Heart left ventricle (tissue), 16 donors: Measurements from ENCODE around the gene CLDN6. TPM values are rescaled to one million over a fixed set of nuclear protein-coding genes. Genes with fewer than 3 reads are reported as not detected.

Experiments used
- ATAC-seq, 4 donors: fragments of 200-7000 bp; cut with Tn5 transposase; one replicate each; pipeline ENCODE4 v1.9.1; 2020 to 2022; ENCODE audit warnings: moderate library complexity in 4 of 4, mild to moderate bottlenecking in 3 of 4, moderate number of reproducible peaks in 1 of 4
- DNase-seq, 5 donors: peaks; one replicate each; pipeline ENCODE4 v3.0.0-alpha.2; 2020
- H3K27ac ChIP-seq, 12 donors: fragments of 200-600 bp; sonication (generic) in 4 of 12; one replicate each; pipeline versions ENCODE4 v1.5.0 to v1.8.0; 2016 to 2022; ENCODE audit warnings: mild to moderate bottlenecking in 2 of 12
- H3K27me3 ChIP-seq, 9 donors: fragments of 200-600 bp; sonication (generic) in 2 of 9; one replicate each; pipeline versions ENCODE4 v1.5.1 to v1.8.0; 2016 to 2022; ENCODE audit warnings: mild to moderate bottlenecking in 3 of 9
- H3K36me3 ChIP-seq, 9 donors: fragments of 200-600 bp; sonication (generic) in 2 of 9; one replicate each; pipeline versions ENCODE4 v1.5.0 to v1.8.0; 2018 to 2022; ENCODE audit warnings: mild to moderate bottlenecking in 2 of 9
- H3K4me1 ChIP-seq, 12 donors: fragments of 200-600 bp; sonication (generic) in 4 of 12; one replicate each; pipeline versions ENCODE4 v1.5.0 to v1.8.0; 2016 to 2022; ENCODE audit warnings: mild to moderate bottlenecking in 3 of 12
- H3K4me3 ChIP-seq, 12 donors: fragments of 200-600 bp; sonication (generic) in 4 of 12; one replicate each; pipeline versions ENCODE4 v1.5.0 to v1.8.0; 2017 to 2022; ENCODE audit warnings: mild to moderate bottlenecking in 9 of 12, moderate library complexity in 4 of 12
- H3K9me3 ChIP-seq, 12 donors: fragments of 200-600 bp; sonication (generic) in 4 of 12; one replicate each; pipeline versions ENCODE4 v1.5.0 to v1.8.0; 2016 to 2022; ENCODE audit warnings: mild to moderate bottlenecking in 1 of 12
- POLR2A ChIP-seq, 2 donors: fragments of 450-650 bp; IDR thresholded peaks; one replicate each; pipeline ENCODE4 v1.6.1; 2017; ENCODE audit warnings: antibody characterized with exemption in 2 of 2, mild to moderate bottlenecking in 2 of 2, moderate library complexity in 2 of 2
- WGBS, 4 donors: extraction: QIAGEN DNeasy Blood & Tissue Kit in 2 of 4; methylation state at CpG; one replicate each; pipeline versions ENCODE4 v1.1.5 to v1.1.7; 2013 to 2018; 5-methylcytosine and 5-hydroxymethylcytosine counted together
- intact Hi-C, 10 donors: fragments of 100-400 bp; cut with DNase I; formaldehyde crosslinking; loops; one replicate each; pipeline versions ENCODE4 v1.11.1 to v1.14.2; 2022
- polyA plus RNA-seq, 2 donors: library from polyadenylated mRNA; stranded (reverse); fragments of 200-250 nt; gene quantifications; one replicate each; pipeline ENCODE4 v1.2.3, GENCODE V29; 2013
- total RNA-seq, 9 donors: library from RNA; depleted of rRNA in 2 of 9; stranded (reverse); fragments of >200 nt in 2 of 9; fragmentation: NEBNext Ultra II Directional in 3 of 9; extraction: Animal tissue kit (Norgen Biotek cat#: 25700) in 3 of 9; gene quantifications; one replicate each; pipeline versions ENCODE4 v1.1.0 to v1.2.4, GENCODE V29; 2016 to 2023
- TF ChIP-seq, protein P1 (sequence below), 12 donors: fragments of 200-600 bp; sonication (generic) in 4 of 12; IDR thresholded peaks; one replicate each; pipeline versions ENCODE4 v1.5.0 to v1.8.0; 2018 to 2022; ENCODE audit warnings: antibody characterized with exemption in 12 of 12, mild to moderate bottlenecking in 5 of 12
- donor health status: ischemic (EF 13 %, LVEDD 7.1; RV severe dilation, severe dysfunction).
- donor health status: healthy with polysubstance abuse.
- donor health status: DM: no; HTN: yes; CAD: no.
- donor health status: DM: no; HTN: no; CAD: no.
- donor health status: ischemic (EF 25% LVEDD 6.9; RV normal size, moderate dysfunction).
- donor health status: ischemic (EF 25% LVEDD 5.7; RV mildly dilated, moderate dysfunction).
- donor health status: healthy.
- donor health status: DM: yes; HTN: yes; CAD: no.
- donor health status: ischemic (EF 35%, LVEDD 5.7; RV mildly dilated, moderate dysfunction).
- donor health status: nonischemic (EF 11% LVEDD 7.7; RV severe dilation, severe dysfunction).
- donor health status: DM: yes; HTN: yes; CAD: no.
- donor health status: PGD.
- donor health status: ischemic (EF 29% LVEDD 5.4; RV normal size, mild dysfunction).
- donor health status: nonischemic (EF 23%, LVEDD 6.1; RV moderate dilation, normal function).

Gene CLDN6
- total and polyA plus RNA-seq, 11 donors, result 0.04 TPM; not detected in 10

DNA sequence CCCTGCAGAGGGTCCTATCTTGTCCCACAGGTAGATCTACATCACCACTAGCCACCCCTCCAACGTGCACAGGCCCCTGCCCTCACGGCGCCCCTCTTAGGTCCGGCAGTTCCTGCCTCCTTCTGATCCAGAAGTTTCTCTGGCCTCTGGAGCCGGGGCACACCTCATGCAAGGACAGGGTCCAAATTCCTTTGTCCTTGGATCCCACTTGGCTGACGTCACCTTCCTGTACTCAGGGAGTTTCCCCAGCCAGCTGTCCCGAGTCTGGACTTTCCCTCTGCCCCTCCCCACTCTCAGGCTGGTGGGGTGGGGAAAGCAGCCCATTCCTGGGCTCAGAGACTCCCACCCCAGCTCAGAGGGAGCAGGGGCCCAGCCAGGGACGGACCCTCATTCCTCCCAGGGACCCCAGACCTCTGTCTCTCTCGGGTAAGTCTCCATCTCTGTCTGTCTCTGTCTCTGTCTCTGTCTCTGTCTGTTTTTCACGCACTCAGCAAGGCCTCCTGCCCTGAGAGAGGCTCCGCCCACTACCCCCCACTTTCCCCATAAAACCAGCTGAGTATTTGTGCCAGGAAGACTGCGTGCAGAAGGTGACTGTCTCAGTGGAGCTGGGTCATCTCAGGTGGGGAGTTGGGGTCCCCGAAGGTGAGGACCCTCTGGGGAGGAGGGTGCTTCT lies 47.2 kb upstream of the CLDN6 start, which contains the start of gene IL32:
Gene IL32 (plus strand): TSS at position 572 of the 673 bp plus-strand sequence. CDS start 172 bp downstream, outside the sequence.
- ATAC-seq, result peak; percentile 82 to 94 (median 86)
- Histone ChIP-seq H3K27ac (peak within 1 kb of the TSS; percentile 62 to 95 (median 87)), H3K27me3 (no peaks in the 10 kb centered on the region), H3K9me3 (no peaks in the 10 kb centered on the region), H3K4me3 (peak within 1 kb of the TSS; percentile 30 to 71 (median 60)), H3K4me1 (peaks cover 0 to 56% (median 14%) of the 10 kb centered on the region in 12 donors), H3K36me3 (peaks cover 0 to 23% (median 6%) of the 10 kb centered on the region in 9 donors)
- WGBS, 4 donors, result 24 to 48% (median 39%) methylated on average over 13 of the region's 13 CpGs
- TF ChIP-seq, protein P1, sequence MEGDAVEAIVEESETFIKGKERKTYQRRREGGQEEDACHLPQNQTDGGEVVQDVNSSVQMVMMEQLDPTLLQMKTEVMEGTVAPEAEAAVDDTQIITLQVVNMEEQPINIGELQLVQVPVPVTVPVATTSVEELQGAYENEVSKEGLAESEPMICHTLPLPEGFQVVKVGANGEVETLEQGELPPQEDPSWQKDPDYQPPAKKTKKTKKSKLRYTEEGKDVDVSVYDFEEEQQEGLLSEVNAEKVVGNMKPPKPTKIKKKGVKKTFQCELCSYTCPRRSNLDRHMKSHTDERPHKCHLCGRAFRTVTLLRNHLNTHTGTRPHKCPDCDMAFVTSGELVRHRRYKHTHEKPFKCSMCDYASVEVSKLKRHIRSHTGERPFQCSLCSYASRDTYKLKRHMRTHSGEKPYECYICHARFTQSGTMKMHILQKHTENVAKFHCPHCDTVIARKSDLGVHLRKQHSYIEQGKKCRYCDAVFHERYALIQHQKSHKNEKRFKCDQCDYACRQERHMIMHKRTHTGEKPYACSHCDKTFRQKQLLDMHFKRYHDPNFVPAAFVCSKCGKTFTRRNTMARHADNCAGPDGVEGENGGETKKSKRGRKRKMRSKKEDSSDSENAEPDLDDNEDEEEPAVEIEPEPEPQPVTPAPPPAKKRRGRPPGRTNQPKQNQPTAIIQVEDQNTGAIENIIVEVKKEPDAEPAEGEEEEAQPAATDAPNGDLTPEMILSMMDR (IDR thresholded peaks at IDR 0.05), result no peak
- peak in 1 of 2 donors; percentile 38 for TF ChIP-seq POLR2A (IDR thresholded peaks at IDR 0.05)
- peak; percentile 72 to 88 (median 83) for DNase-seq
- intact Hi-C loops, result loop anchor here in 2 of 10 donors (2.0 to 5.0 kb wide), 2 partner anchors 22 to 37 kb away; no protein-coding TSS in a partner anchor

DNA sequence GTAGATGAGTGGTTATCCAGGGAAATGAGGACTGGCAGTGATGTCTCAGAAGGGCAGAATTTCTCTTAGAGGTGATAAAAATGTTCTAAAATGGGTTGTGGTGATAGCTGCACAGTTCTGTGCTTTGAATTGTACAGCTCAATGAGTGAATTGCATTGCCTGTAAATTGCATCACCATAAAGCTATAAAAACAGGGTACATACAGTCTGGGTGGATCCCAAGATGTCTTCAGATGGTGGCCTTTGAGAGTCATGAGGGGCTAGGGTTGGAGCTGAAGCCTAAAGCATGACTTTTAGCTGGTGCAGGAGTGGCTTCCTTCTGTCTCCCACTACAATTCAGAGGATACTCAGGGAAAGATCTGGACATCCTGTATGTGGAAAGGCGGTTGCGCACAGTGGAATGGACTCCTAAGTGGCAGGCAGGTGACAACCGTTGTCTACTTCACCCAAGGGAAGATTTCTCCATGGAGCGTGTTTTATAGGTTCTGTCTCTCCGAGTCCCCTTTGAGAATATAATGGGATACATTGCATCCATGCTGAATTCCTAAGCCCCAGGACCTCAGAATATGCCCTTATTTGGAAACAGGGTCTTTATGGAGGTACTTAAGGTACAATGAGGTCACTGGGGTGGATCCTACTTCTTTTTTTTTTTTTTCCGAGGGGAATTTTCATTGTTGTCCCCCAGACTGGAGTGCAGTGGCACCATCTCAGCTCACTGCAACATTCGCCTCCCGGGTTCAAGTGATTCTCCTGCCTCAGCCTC lies 45.8 kb upstream of the CLDN6 start:
- intact Hi-C loops, result loop anchor here in 4 of 10 donors (2.0 to 5.0 kb wide), 4 partner anchors 23 to 98 kb away; partner anchors contain the start of gene ZSCAN10 (in 1 of the 4)
- TF ChIP-seq, protein P1 (IDR thresholded peaks at IDR 0.05), result no peak
- Histone ChIP-seq H3K27ac (peak overlapping the region in 10 of 12 donors; percentile 62 to 95 (median 87)), H3K9me3 (no peaks in the 10 kb centered on the region), H3K4me3 (no peak overlapping the region), H3K27me3 (no peaks in the 10 kb centered on the region), H3K36me3 (peaks cover 0 to 15% (median 6%) of the 10 kb centered on the region in 9 donors), H3K4me1 (peaks cover 0 to 64% (median 24%) of the 10 kb centered on the region in 12 donors)
- ATAC-seq (no peak), DNase-seq (no peak)
- 85 to 91% (median 86%) methylated on average over 8 of the region's 8 CpGs for WGBS, 4 donors

DNA sequence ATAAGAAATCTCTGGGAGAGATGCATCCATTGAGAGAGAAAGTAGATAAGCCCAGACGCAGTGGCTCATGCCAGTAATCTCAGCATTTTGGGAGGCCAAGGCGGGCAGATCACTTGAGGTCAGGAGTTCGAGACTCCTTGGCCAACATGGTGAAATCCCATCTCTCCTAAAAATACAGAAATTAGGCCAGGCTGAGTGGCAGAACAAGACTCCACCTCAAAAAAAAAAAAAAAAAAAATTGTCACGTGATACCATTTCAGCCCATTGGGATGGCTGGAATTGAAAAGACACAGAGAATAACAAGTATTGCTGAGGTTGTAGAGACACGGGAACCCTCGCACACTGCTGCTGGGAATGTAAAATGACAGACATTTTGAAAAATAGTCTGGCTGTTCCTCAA lies 44.6 kb upstream of the CLDN6 start:
- WGBS, 4 donors, result 87 to 92% (median 91%) methylated on average over 6 of the region's 6 CpGs
- ATAC-seq, result no peak
- Histone ChIP-seq H3K4me3 (no peak overlapping the region), H3K4me1 (peaks cover 0 to 63% (median 31%) of the 10 kb centered on the region in 12 donors), H3K27ac (no peak overlapping the region), H3K9me3 (no peaks in the 10 kb centered on the region), H3K36me3 (peaks cover 0 to 3% (median 0%) of the 10 kb centered on the region in 9 donors), H3K27me3 (no peaks in the 10 kb centered on the region)
- DNase-seq, result no peak
- intact Hi-C loops, result loop anchor here in 3 of 10 donors (5.0 kb wide), 3 partner anchors 35 to 100 kb away; partner anchors contain the start of gene ZSCAN10 (in 1 of the 3)
- TF ChIP-seq, protein P1 (IDR thresholded peaks at IDR 0.05), result no peak
- no peak for TF ChIP-seq POLR2A (IDR thresholded peaks at IDR 0.05)
